Tibial nerve (tissue), 4 donors: ENCODE data around the gene SOX9. TPM values are rescaled to one million over a fixed set of nuclear protein-coding genes. Genes with fewer than 3 reads are reported as not detected.

ENCODE experiments used
- DNase-seq, 2 donors: peaks; one replicate each; pipeline ENCODE4 v3.0.0-alpha.2; 2019; ENCODE audit warnings: low spot score in 2 of 2
- H3K27ac ChIP-seq, 4 donors: fragments of 200-600 bp; sonication (generic) in 3 of 4; one replicate each; pipeline ENCODE4 v1.5.1; 2017 to 2019; ENCODE audit warnings: mild to moderate bottlenecking in 1 of 4
- H3K27me3 ChIP-seq, 2 donors: fragments of 200-600 bp; sonication (generic) in 1 of 2; one replicate each; pipeline versions ENCODE4 v1.5.1 to v1.6.0; 2017 to 2019
- H3K36me3 ChIP-seq, 3 donors: fragments of 200-600 bp; sonication (generic); one replicate each; pipeline ENCODE4 v1.5.1; 2018 to 2019
- H3K4me1 ChIP-seq, 4 donors: fragments of 200-600 bp; sonication (generic) in 3 of 4; one replicate each; pipeline ENCODE4 v1.5.1; 2017 to 2019
- H3K4me3 ChIP-seq, 4 donors: fragments of 200-600 bp; sonication (generic) in 3 of 4; one replicate each; pipeline ENCODE4 v1.5.1; 2017 to 2019; ENCODE audit warnings: mild to moderate bottlenecking in 1 of 4, moderate library complexity in 1 of 4
- H3K9me3 ChIP-seq, 4 donors: fragments of 200-600 bp; sonication (generic) in 3 of 4; one replicate each; pipeline ENCODE4 v1.5.1; 2017 to 2019
- CTCF ChIP-seq, 5 experiments: fragments of 200-600 bp in 3 of 5; fragments of 450-650 bp in 2 of 5; sonication (generic) in 3 of 5; IDR thresholded peaks; one replicate each; pipeline ENCODE4 v1.5.1; 2016 to 2019; ENCODE audit warnings: antibody characterized with exemption in 5 of 5, mild to moderate bottlenecking in 3 of 5, moderate library complexity in 2 of 5
- EP300 ChIP-seq, 2 donors: sonication (generic); formaldehyde crosslinking; IDR thresholded peaks; one replicate each; pipeline ENCODE4 v1.6.1; 2017; ENCODE audit warnings: antibody characterized with exemption in 2 of 2, mild to moderate bottlenecking in 1 of 2
- POLR2A ChIP-seq, 2 donors: fragments of 450-650 bp; IDR thresholded peaks; one replicate each; pipeline ENCODE4 v1.6.1; 2017; ENCODE audit warnings: antibody characterized with exemption in 2 of 2, mild to moderate bottlenecking in 2 of 2, moderate library complexity in 2 of 2
- WGBS, 2 donors: methylation state at CpG; one replicate each; pipeline ENCODE4 v1.1.5; 2018; 5-methylcytosine and 5-hydroxymethylcytosine counted together
- total RNA-seq, 4 donors: library from RNA; depleted of rRNA; stranded (reverse); fragments of >200 nt; gene quantifications; one replicate each; pipeline ENCODE4 v1.1.0, GENCODE V29; 2016

The SOX9 gene
- 10 to 100 TPM in 3 of 4 donors, 1 to 10 TPM in 1; 6.6 to 22.9 (median 18.2) TPM for total RNA-seq

GRCh38 chr17:72120642-72121163 is at the start of gene SOX9:
SOX9 (plus strand) TSS chr17:72121020; CDS start chr17:72121392, 372 bp downstream.
- peaks cover 0 to 76% (median 30%) of the 10 kb centered on the region in 4 donors for H3K4me1 ChIP-seq
- 1% methylated on average over 21 to 23 of the region's 27 CpGs for WGBS, 2 donors
- DNase-seq = peak; percentile 79 to 83
- peak in 1 of 2 donors; percentile 63 for TF ChIP-seq POLR2A (IDR thresholded peaks at IDR 0.05)
- TF ChIP-seq CTCF (IDR thresholded peaks at IDR 0.05) = no peak
- TF ChIP-seq EP300 (IDR thresholded peaks at IDR 0.05) = peak in 1 of 2 donors; percentile 65
- H3K27ac ChIP-seq = peak within 1 kb of the TSS in 3 of 4 donors; percentile 55 to 77 (median 76)
- H3K36me3 ChIP-seq = no peaks in the 10 kb centered on the region
- peaks cover 0 to 94% of the 10 kb centered on the region in 2 donors for H3K27me3 ChIP-seq
- H3K9me3 ChIP-seq = no peaks in the 10 kb centered on the region
- H3K4me3 ChIP-seq = peak within 1 kb of the TSS; percentile 32 to 68 (median 55)

DNA sequence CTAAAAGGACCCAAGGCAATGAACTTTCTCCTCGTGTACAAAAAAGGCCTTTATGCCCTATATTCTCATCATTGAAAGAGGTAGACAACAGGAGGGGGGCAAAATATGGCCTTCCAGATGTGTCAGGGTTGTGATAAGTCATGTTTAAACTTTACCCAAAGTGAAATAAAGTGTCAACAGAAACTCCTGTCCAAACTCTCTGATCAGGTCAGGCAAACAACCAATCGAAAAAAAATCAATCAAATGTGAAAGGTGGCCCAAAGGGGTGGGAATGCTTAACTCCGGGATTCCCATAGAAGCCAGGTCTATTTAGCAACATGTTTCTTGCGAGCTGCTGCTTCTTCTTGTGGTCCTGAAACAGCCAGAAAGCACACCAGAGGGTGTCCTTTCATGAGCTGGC is 49.5 kb upstream of the SOX9 start:
- no peak for DNase-seq
- Histone ChIP-seq H3K4me3 (no peak overlapping the region), H3K9me3 (no peaks in the 10 kb centered on the region), H3K27me3 (no peaks in the 10 kb centered on the region), H3K4me1 (no peaks in the 10 kb centered on the region), H3K27ac (no peak overlapping the region), H3K36me3 (no peaks in the 10 kb centered on the region)
- TF ChIP-seq POLR2A (IDR thresholded peaks at IDR 0.05) (no peak), EP300 (IDR thresholded peaks at IDR 0.05) (no peak), CTCF (IDR thresholded peaks at IDR 0.05) (no peak)
- WGBS, 2 donors = 76 to 87% methylated on average over 4 of the region's 4 CpGs

- no peaks in the 10 kb centered on the region for H3K36me3 ChIP-seq
- 84% methylated on average over 7 of the region's 7 CpGs for WGBS, 2 donors
These were observed 44.7 kb upstream of the SOX9 start for GRCh38 chr17:72075995-72076677.

GRCh38 chr17:72076678-72077030 is 44.2 kb upstream of the SOX9 start:
- 87 to 92% methylated on average over 3 of the region's 3 CpGs for WGBS, 2 donors
- Histone ChIP-seq H3K27me3 (no peaks in the 10 kb centered on the region), H3K4me3 (no peak overlapping the region), H3K36me3 (no peaks in the 10 kb centered on the region), H3K27ac (no peak overlapping the region), H3K9me3 (no peaks in the 10 kb centered on the region), H3K4me1 (no peaks in the 10 kb centered on the region)
- TF ChIP-seq POLR2A (IDR thresholded peaks at IDR 0.05) (no peak), CTCF (IDR thresholded peaks at IDR 0.05) (no peak), EP300 (IDR thresholded peaks at IDR 0.05) (no peak)
- DNase-seq = no peak

More at GRCh38 chr17:72075995-72076677, 44.7 kb upstream of the SOX9 start:
- H3K27ac ChIP-seq = no peak overlapping the region
- H3K4me3 ChIP-seq = no peak overlapping the region
- TF ChIP-seq POLR2A (IDR thresholded peaks at IDR 0.05) (no peak), CTCF (IDR thresholded peaks at IDR 0.05) (no peak), EP300 (IDR thresholded peaks at IDR 0.05) (no peak)
- H3K27me3 ChIP-seq = no peaks in the 10 kb centered on the region
- no peak for DNase-seq
- no peaks in the 10 kb centered on the region for H3K4me1 ChIP-seq
- H3K9me3 ChIP-seq = no peaks in the 10 kb centered on the region

GRCh38 chr17:72077326-72077960 is 43.4 kb upstream of the SOX9 start:
- no peaks in the 10 kb centered on the region for H3K9me3 ChIP-seq
- no peaks in the 10 kb centered on the region for H3K4me1 ChIP-seq
- DNase-seq = no peak
- no peaks in the 10 kb centered on the region for H3K27me3 ChIP-seq
- H3K4me3 ChIP-seq = no peak overlapping the region
- no peak overlapping the region for H3K27ac ChIP-seq
- no peak for TF ChIP-seq EP300 (IDR thresholded peaks at IDR 0.05)
- TF ChIP-seq POLR2A (IDR thresholded peaks at IDR 0.05) = no peak
- no peak for TF ChIP-seq CTCF (IDR thresholded peaks at IDR 0.05)
- no peaks in the 10 kb centered on the region for H3K36me3 ChIP-seq
- 71 to 74% methylated on average over 4 of the region's 4 CpGs for WGBS, 2 donors
